Activated naive CD8-positive, alpha-beta T cell treated with anti-CD3 and anti-CD28 coated beads, Interleukin-2, amount 50 U/mL, for 16 hours (primary cell): ENCODE results near the gene RNU6-1.

Experiments
- DNase-seq: peaks from one replicate; pipeline ENCODE4 v3.0.0-alpha.2; 2020; ENCODE audit warnings: low read depth, low spot score

The RNU6-1 gene

DNA sequence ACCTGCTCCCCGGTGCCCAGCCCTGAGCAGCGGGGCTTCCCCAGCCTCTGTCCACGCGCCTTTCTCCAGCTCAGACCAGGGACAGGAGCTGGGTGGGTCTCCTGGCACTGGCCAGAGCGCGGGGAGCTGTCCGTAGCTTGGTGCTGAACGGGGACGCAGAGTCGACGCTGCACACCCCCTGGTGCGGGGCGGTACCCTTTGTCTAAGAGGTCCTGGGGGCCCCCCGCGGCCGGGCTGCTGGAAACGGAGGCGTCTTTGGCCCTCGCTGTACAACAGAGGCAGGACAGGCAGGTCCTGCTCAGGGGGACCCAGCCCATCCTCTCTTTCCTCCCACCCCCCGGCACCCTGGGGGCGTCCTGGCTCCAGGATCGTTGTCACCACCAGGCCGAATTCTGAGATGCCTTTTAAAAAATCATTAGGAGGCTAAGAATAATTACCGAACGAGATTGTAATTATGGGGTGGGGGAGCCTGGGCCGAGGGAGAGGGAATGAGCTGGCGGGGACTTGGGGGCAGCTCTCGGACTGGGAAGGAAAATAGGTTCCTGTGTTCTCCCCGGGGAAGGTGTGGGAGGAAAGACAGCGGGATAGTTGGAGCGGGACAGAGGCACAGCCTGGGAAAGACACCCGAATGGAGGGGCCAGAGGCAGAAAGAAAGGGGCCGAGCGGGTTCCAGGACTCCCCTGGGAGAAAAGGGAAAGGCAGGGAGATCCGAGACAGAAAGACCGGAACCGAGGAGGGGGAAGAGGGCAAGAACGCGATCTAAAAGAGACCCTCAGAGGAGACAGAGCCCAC, 18.7 kb downstream of the RNU6-1 start:
- DNase-seq = no peak

- no peak for DNase-seq
Measured at GRCh38 chr15:67820122-67820991, 19.5 kb downstream of the RNU6-1 start.

GRCh38 chr15:67819636-67820035, 20.2 kb downstream of the RNU6-1 start:
- no peak for DNase-seq

DNA sequence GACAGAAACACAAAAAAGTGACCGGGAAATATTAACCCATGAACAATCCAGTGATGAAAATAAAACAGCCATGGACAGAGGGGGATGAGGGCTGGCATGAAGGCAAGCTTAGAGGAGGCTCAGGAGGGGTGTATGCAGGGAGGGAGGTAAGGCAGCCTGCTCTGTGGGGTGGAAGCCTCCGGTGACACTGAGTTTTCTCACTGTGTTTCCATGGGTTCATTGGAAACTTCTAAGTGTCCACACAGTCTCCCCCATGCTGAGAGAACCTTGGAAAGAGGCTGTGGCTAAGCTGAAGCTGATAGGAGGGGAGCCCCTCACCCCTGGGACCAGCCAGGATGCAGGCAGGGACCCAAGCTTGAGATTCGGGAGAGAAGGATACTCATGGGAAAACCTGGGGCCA, 21.4 kb downstream of the RNU6-1 start:
- no peak for DNase-seq

GRCh38 chr15:67816668-67817067, 23.2 kb downstream of the RNU6-1 start:
- no peak for DNase-seq

DNA sequence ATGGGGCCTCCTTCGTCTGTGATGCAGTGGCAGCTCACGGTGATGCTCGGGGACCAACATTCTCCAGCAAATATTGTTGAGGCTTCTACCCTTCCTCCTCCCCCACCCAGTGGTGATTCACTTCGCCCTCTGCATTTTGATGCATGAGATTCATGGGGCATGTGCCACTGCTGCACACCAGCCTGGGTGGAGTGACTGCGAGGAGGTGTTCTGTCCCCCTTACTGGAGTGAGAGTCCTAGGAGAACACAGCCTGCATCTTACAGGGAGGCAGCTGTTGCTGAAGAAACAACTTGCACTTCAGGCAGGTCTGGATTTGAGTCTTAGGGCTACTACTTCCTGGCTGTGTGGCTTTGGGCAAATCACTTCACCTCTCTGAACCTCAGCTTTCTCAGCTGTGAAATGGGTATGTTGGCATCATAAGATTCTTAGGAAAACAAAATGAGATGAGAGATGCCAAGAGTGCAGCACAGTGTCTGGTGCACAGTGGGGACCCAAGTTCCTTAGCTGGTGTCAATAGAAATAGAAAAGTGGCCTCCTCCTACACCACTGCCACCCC, 24.7 kb downstream of the RNU6-1 start:
- no peak for DNase-seq

- DNase-seq = no peak
Measured at GRCh38 chr15:67813104-67813634, 26.7 kb downstream of the RNU6-1 start.

GRCh38 chr15:67812241-67812644, 27.6 kb downstream of the RNU6-1 start:
- DNase-seq = no peak

- no peak for DNase-seq
Measured at GRCh38 chr15:67809866-67810265, 30.0 kb downstream of the RNU6-1 start.

GRCh38 chr15:67809441-67809840, 30.4 kb downstream of the RNU6-1 start:
- no peak for DNase-seq

DNA sequence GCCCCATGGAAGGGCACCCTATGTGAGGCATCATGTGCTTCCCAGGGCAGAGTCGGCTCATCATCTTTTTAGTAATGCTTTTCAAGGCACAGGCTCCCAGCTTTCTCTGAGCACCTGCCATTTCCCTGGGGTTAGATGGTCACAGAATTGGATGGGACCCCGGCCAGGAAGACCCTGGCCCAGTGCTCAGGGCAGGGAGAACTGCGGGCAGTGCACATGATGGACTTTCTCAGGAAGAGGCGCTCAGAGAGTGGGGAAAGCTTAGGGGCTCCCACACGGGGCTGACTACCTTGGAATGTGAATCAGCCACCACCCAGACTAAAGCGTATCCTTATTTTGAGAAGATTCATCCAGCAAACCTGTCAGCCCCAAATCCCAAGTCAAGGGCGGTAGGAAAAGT, 31.0 kb downstream of the RNU6-1 start:
- no peak for DNase-seq

DNA sequence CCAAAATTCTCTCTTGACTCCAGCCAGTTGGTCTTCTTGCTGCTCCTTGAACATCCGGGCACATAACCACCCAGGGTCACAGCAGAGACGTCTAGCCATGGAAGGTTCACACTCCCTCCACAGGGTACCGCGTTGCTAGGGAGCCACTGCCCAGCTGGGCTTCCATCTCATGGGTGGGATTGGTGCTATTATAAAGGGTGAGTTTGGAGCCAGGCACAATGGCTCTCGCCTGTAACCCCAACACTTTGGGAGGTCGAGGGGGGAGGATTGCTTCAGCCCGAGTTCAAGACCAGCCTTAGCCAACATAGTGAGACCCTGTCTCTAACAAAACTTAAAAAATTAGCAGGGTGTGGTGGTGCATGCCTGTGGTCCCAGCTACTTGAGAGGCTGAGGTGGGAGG, 32.0 kb downstream of the RNU6-1 start:
- no peak for DNase-seq

DNA sequence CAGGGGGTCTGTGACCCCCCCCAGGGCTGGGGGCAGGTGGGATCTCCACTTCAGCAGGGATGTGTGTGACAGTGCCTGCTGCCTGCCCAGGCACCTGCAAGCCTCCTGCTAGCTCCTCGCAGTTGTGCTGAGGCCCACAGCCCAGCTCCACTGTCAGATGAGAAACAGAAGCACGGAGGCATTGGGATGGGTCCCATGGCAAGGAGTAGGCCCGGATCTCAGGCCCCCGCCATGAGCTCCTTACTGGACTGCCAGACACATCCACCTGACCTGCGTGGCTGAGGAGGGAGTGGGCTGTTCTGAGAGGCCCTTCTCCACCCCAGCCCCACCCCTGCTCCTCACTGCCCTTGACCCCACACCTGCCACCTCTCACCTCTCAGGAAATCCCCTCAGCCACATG, 32.7 kb downstream of the RNU6-1 start:
- DNase-seq = no peak

DNA sequence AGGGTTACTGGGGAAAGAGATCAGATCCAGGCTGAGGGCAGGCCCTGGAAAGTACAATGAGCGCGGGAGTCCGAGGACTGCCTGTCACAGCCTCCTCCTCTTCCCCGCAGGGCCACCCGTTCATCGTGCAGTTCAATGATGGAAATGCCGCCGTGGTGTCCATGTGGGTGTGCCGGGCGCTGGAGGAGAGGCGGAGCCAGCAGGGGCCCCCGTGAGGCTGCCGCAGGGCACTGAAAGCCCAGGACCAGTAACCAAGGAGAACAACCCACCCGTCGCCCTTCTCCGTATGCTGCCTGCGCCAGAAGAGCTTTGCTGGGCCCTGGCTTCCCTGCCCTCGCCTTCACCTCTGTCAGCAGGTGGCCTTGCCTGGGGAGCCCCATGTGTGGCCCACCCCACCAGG, 33.3 kb downstream of the RNU6-1 start:
- DNase-seq = no peak

GRCh38 chr15:67805666-67806516, 34.0 kb downstream of the RNU6-1 start:
- no peak for DNase-seq

- no peak for DNase-seq
Measured at GRCh38 chr15:67805008-67805665, 34.7 kb downstream of the RNU6-1 start.

GRCh38 chr15:67803996-67804843, 35.6 kb downstream of the RNU6-1 start:
- DNase-seq = no peak

DNA sequence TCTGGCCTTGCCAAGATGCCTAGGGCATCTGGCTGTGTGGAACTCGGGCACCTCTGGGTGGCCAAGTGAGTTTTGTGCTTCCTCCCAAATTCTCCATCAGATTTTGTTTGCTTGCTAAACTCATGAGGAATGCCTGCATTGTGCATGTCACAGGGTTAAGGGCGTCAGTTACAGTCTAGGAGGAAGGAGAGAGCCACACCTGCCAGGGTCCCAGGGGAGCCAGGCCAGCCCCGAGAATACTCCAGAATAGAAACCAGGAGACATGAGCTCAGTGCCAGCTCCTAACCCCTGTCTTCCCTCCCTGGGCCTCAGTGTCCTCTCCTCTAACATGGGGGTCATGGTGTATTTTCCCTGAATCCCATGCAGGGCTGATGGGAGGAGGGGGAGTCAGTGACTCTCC, 36.5 kb downstream of the RNU6-1 start:
- no peak for DNase-seq

DNA sequence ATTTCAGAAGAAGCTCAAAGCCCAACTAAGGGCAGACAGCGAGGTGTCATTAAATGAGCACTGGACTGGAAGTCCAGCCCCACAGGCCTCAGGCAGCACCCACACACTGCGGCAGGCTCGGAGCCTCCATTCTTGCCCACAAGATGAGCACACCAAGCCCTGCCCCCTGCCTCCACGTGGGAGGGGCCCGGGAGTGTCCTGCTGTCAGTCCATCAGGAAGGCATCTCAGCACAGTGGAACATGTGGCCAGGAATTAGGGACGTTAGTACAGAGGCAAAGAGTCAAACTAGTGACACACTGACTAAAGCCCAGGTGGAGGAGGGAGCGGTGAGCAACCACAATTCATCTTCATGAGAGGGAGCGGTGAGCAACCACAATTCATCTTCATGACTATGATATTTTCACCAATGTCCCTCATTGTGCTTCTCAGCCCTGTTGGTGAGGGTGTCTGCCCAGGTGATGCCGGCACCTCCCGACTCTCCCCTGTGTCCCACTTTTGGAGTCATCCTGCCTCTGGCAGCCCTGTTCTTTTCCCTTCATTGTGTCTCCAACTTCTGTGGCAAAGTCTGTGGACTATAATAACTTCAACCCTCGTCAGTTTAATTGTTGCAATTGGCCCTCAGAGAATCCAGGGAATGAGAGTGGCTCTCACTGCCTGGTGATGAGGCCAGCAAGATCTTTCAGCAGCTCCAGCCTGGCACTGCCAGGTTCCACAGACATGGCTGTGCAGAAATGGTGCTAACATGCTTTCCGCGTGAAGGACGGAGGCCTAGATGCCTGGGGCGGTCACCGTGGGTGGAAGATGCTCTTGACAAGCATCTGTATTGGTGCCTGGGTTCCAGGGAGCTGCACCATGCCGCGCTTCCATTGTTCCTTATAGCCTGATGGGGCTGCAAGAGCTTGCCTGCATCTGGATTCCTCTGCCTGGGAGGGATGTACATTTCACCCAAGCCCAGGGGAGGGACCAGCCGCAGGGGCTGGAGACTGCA, 37.6 kb downstream of the RNU6-1 start:
- DNase-seq = no peak
